ENCODE data around the gene NLGN1. TPM values are rescaled to one million over a fixed set of nuclear protein-coding genes. Genes with fewer than 3 reads are reported as not detected.

NLGN1 gene
- total RNA-seq, 1 experiment from 2014 or later = 0.85 TPM

DNA sequence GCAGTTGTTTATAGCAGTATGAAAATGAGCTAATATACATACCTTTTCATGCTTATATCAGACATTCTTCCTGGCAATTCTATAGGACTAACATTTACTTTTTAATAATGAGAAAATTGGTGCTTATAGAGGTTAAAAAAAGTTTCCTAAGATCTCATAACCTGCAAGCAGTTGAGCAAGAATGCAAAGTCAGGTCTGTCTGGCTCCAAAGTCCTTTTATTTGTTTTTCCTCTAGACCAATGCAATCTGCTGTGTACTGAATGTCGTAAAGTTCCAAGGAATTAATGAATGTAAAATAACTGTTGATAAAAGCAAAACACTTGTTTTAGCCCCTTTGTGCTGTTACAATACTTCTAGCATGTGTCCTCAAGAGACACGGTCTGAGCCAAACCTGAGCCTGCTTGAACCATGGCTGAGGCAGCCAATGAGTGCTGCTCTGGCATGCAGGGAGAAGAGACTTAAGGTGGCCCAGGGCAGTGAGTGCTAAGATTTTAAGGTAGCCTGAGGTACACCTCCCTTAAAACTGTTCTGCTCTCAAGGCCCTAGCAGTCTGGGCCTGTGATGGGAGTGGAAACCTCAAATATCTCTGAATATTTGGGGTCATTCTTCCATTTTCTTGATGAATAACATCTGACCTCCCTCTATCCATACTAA lies 906.5 kb downstream of the NLGN1 start:
- H3K4me1 ChIP-seq (ENCODE audit: control insufficient read depth, insufficient read depth, low read length) = no peaks in the 10 kb centered on the region
- H3K27ac ChIP-seq (ENCODE audit: low read length) = no peak overlapping the region
- H3K27me3 ChIP-seq (ENCODE audit: control insufficient read depth, insufficient read depth, low read length) = no peaks in the 10 kb centered on the region
- DNase-seq (ENCODE audit: low read depth, low spot score) (no peak), ATAC-seq (no peak)
- no peaks in the 10 kb centered on the region for H3K36me3 ChIP-seq (ENCODE audit: control insufficient read depth, insufficient read depth, low read length)
- H3K9me3 ChIP-seq (ENCODE audit: control insufficient read depth, insufficient read depth, low read depth, low read length) = no peaks in the 10 kb centered on the region
- ChIA-PET POLR2A (no interaction called here), CTCF (no interaction called here)
- intact Hi-C loops (cut with micrococcal nuclease; ENCODE audit: unreplicated experiment) = no loop called here
- in situ Hi-C loops (cut with HindIII; ENCODE audit: low pct_unique_long_range_greater_than_20kb, low sequenced_read_pairs) = no loop called here
- BruUV-seq (replicated peaks) = no TSS peak
- H3K4me3 ChIP-seq (ENCODE audit: low read depth in 2 of 2, low read length in 2 of 2) = no peak overlapping the region
- TF ChIP-seq POLR2AphosphoS5 (IDR thresholded peaks at IDR 0.05; ENCODE audit: low read depth, low read length) = no peak
- TF ChIP-seq TCF7L2 (IDR thresholded peaks at IDR 0.05; ENCODE audit: low read depth, low read length) = no peak
- TF ChIP-seq, protein P1, sequence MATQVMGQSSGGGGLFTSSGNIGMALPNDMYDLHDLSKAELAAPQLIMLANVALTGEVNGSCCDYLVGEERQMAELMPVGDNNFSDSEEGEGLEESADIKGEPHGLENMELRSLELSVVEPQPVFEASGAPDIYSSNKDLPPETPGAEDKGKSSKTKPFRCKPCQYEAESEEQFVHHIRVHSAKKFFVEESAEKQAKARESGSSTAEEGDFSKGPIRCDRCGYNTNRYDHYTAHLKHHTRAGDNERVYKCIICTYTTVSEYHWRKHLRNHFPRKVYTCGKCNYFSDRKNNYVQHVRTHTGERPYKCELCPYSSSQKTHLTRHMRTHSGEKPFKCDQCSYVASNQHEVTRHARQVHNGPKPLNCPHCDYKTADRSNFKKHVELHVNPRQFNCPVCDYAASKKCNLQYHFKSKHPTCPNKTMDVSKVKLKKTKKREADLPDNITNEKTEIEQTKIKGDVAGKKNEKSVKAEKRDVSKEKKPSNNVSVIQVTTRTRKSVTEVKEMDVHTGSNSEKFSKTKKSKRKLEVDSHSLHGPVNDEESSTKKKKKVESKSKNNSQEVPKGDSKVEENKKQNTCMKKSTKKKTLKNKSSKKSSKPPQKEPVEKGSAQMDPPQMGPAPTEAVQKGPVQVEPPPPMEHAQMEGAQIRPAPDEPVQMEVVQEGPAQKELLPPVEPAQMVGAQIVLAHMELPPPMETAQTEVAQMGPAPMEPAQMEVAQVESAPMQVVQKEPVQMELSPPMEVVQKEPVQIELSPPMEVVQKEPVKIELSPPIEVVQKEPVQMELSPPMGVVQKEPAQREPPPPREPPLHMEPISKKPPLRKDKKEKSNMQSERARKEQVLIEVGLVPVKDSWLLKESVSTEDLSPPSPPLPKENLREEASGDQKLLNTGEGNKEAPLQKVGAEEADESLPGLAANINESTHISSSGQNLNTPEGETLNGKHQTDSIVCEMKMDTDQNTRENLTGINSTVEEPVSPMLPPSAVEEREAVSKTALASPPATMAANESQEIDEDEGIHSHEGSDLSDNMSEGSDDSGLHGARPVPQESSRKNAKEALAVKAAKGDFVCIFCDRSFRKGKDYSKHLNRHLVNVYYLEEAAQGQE (IDR thresholded peaks at IDR 0.05; ENCODE audit: insufficient read depth in 1 of 2, low read depth in 2 of 2, low read length in 1 of 2) = no peak
- TF ChIP-seq SIN3A (IDR thresholded peaks at IDR 0.05; ENCODE audit: borderline replicate concordance, insufficient read depth, low read depth, low read length) = no peak

DNA sequence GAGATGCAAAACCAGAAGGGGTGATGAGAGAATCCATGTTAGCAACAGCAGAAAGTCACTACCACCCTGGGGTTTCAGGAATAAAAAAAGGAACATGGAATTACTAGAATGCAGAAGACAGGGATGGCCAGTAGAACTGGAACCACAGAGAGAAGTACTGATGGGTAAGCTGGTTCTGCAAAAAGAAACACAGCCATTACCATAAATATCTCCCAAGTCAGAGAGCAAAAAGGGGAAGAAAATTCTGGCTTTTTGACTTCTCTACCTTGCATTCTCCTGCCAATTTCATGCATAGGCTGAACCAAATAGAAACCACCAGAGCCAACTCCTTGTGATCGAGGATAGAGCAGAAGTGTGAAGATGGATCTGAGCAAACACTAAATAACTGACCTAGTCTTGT lies 911.2 kb downstream of the NLGN1 start:
- H3K27ac ChIP-seq (ENCODE audit: low read length) = no peak overlapping the region
- intact Hi-C loops (cut with micrococcal nuclease; ENCODE audit: unreplicated experiment) = no loop called here
- TF ChIP-seq SIN3A (IDR thresholded peaks at IDR 0.05; ENCODE audit: borderline replicate concordance, insufficient read depth, low read depth, low read length) (no peak), TCF7L2 (IDR thresholded peaks at IDR 0.05; ENCODE audit: low read depth, low read length) (no peak), POLR2AphosphoS5 (IDR thresholded peaks at IDR 0.05; ENCODE audit: low read depth, low read length) (no peak)
- TF ChIP-seq, protein P2, sequence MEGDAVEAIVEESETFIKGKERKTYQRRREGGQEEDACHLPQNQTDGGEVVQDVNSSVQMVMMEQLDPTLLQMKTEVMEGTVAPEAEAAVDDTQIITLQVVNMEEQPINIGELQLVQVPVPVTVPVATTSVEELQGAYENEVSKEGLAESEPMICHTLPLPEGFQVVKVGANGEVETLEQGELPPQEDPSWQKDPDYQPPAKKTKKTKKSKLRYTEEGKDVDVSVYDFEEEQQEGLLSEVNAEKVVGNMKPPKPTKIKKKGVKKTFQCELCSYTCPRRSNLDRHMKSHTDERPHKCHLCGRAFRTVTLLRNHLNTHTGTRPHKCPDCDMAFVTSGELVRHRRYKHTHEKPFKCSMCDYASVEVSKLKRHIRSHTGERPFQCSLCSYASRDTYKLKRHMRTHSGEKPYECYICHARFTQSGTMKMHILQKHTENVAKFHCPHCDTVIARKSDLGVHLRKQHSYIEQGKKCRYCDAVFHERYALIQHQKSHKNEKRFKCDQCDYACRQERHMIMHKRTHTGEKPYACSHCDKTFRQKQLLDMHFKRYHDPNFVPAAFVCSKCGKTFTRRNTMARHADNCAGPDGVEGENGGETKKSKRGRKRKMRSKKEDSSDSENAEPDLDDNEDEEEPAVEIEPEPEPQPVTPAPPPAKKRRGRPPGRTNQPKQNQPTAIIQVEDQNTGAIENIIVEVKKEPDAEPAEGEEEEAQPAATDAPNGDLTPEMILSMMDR (IDR thresholded peaks at IDR 0.05) = no peak
- TF ChIP-seq, protein P1 (IDR thresholded peaks at IDR 0.05; ENCODE audit: insufficient read depth in 1 of 2, low read depth in 2 of 2, low read length in 1 of 2) = no peak
- no peaks in the 10 kb centered on the region for H3K4me1 ChIP-seq (ENCODE audit: control insufficient read depth, insufficient read depth, low read length)
- no peaks in the 10 kb centered on the region for H3K27me3 ChIP-seq (ENCODE audit: control insufficient read depth, insufficient read depth, low read length)
- ATAC-seq (no peak), DNase-seq (ENCODE audit: low read depth, low spot score) (no peak)
- POLR2A ChIA-PET = no interaction called here
- BruUV-seq (replicated peaks) = no TSS peak
- in situ Hi-C loops (cut with HindIII; ENCODE audit: low pct_unique_long_range_greater_than_20kb, low sequenced_read_pairs) = no loop called here
- H3K36me3 ChIP-seq (ENCODE audit: control insufficient read depth, insufficient read depth, low read length) = no peaks in the 10 kb centered on the region
- CTCF ChIA-PET = no interaction called here
- H3K4me3 ChIP-seq (ENCODE audit: low read depth in 2 of 2, low read length in 2 of 2) = no peak overlapping the region
- H3K9me3 ChIP-seq (ENCODE audit: control insufficient read depth, insufficient read depth, low read depth, low read length) = no peaks in the 10 kb centered on the region

Measured in Panc1 (cell line).